HEK293 (cell line): ENCODE results near the gene EDEM3.

ENCODE experiments used
- CTCF ChIA-PET: fragments of 350-600 bp; formaldehyde crosslinking; extraction: SDS; loops from one replicate; lab custom pipeline; 2021; ENCODE audit warnings: antibody characterized with exemption; lab: Yijun Ruan, JAX
- POLR2A ChIA-PET: fragments of 300-600 bp; formaldehyde crosslinking; extraction: SDS; loops from one replicate; lab custom pipeline; 2020; ENCODE audit warnings: antibody characterized with exemption, inconsistent platforms; lab: Yijun Ruan, JAX
- H3K27ac ChIP-seq: fragments of 200-500 bp; sonication (Bioruptor generic); 2 replicates; pipeline ENCODE4 v1.5.1; 2014; ENCODE audit warnings: low read depth, low read length, control low read depth, inconsistent platforms; ENCODE audit errors: extremely low read depth
- H3K36me3 ChIP-seq, 2 experiments: fragments of 200-500 bp in 1 of 2; sonication (Bioruptor generic) in 1 of 2; 1 replicate in 1 of 2; 2 replicates in 1 of 2; pipeline ENCODE4 v1.5.1; 2014 to 2017; ENCODE audit warnings: inconsistent platforms in 2 of 2, low read length in 2 of 2; ENCODE audit not compliant: control insufficient read depth in 2 of 2, insufficient read depth in 1 of 2
- H3K4me1 ChIP-seq: fragments of 200-500 bp; sonication (Bioruptor generic); 2 replicates; pipeline ENCODE4 v1.5.1; 2014; ENCODE audit warnings: mild to moderate bottlenecking, low read length, inconsistent platforms; ENCODE audit not compliant: control insufficient read depth, insufficient read depth
- H3K4me3 ChIP-seq: 2 replicates; pipeline ENCODE4 v1.5.1; 2011; ENCODE audit warnings: low read depth, mild to moderate bottlenecking, control low read depth, low read length, moderate library complexity
- H3K9me3 ChIP-seq: fragments of 200-500 bp; sonication (Bioruptor generic); 2 replicates; pipeline ENCODE4 v1.5.1; 2014; ENCODE audit warnings: low read depth, low read length, inconsistent platforms; ENCODE audit not compliant: control insufficient read depth, insufficient read depth
- BCL11A ChIP-seq: fragments of 450-650 bp; formaldehyde crosslinking; IDR thresholded peaks from 2 replicates; pipeline ENCODE4 v1.5.1; 2016; ENCODE audit warnings: low read depth, missing biosample characterization, missing genetic modification characterization
- GLIS1 ChIP-seq: fragments of 450-650 bp; formaldehyde crosslinking; IDR thresholded peaks from 2 replicates; pipeline ENCODE4 v1.5.1; 2016; ENCODE audit warnings: missing biosample characterization, missing genetic modification characterization
- KLF10 ChIP-seq: fragments of 450-650 bp; IDR thresholded peaks from 2 replicates; pipeline ENCODE4 v1.5.1; 2018; ENCODE audit warnings: missing biosample characterization, mild to moderate bottlenecking, missing genetic modification characterization
- KLF17 ChIP-seq: fragments of 450-650 bp; formaldehyde crosslinking; IDR thresholded peaks from 2 replicates; pipeline ENCODE4 v1.5.1; 2016; ENCODE audit warnings: missing biosample characterization, missing genetic modification characterization
- KLF8 ChIP-seq: fragments of 450-650 bp; formaldehyde crosslinking; IDR thresholded peaks from 2 replicates; pipeline ENCODE4 v1.5.1; 2016; ENCODE audit warnings: missing biosample characterization, missing genetic modification characterization
- PATZ1 ChIP-seq: fragments of 450-650 bp; formaldehyde crosslinking; IDR thresholded peaks from 2 replicates; pipeline ENCODE4 v1.5.1; 2016; ENCODE audit warnings: missing biosample characterization, missing genetic modification characterization
- SP7 ChIP-seq: fragments of 450-650 bp; formaldehyde crosslinking; IDR thresholded peaks from 2 replicates; pipeline ENCODE4 v1.5.1; 2016; ENCODE audit warnings: missing biosample characterization, missing genetic modification characterization
- WT1 ChIP-seq: fragments of 450-650 bp; formaldehyde crosslinking; IDR thresholded peaks from 2 replicates; pipeline ENCODE4 v1.5.1; 2016; ENCODE audit warnings: missing biosample characterization, missing genetic modification characterization
- ZBTB17 ChIP-seq: fragments of 450-650 bp; formaldehyde crosslinking; IDR thresholded peaks from 2 replicates; pipeline ENCODE4 v1.5.1; 2016; ENCODE audit warnings: missing biosample characterization, missing genetic modification characterization
- ZBTB48 ChIP-seq: fragments of 450-650 bp; formaldehyde crosslinking; IDR thresholded peaks from 2 replicates; pipeline ENCODE4 v1.5.1; 2016; ENCODE audit warnings: missing biosample characterization, missing genetic modification characterization
- ZFHX2 ChIP-seq: fragments of 450-650 bp; formaldehyde crosslinking; conservative IDR thresholded peaks from 2 replicates; pipeline ENCODE4 v1.5.1; 2016; ENCODE audit warnings: missing biosample characterization, missing genetic modification characterization
- ZFP37 ChIP-seq: fragments of 450-650 bp; formaldehyde crosslinking; IDR thresholded peaks from 2 replicates; pipeline ENCODE4 v1.5.1; 2016; ENCODE audit warnings: missing biosample characterization, missing genetic modification characterization
- ZFP69B ChIP-seq: fragments of 450-650 bp; formaldehyde crosslinking; IDR thresholded peaks from 2 replicates; pipeline ENCODE4 v1.5.1; 2016; ENCODE audit warnings: missing biosample characterization, missing genetic modification characterization
- ZNF146 ChIP-seq: fragments of 450-650 bp; formaldehyde crosslinking; IDR thresholded peaks from 2 replicates; pipeline ENCODE4 v1.5.1; 2016; ENCODE audit warnings: missing biosample characterization, missing genetic modification characterization
- ZNF324 ChIP-seq: fragments of 450-650 bp; formaldehyde crosslinking; IDR thresholded peaks from 2 replicates; pipeline ENCODE4 v1.5.1; 2016; ENCODE audit warnings: missing biosample characterization, missing genetic modification characterization
- ZNF341 ChIP-seq: fragments of 450-650 bp; formaldehyde crosslinking; IDR thresholded peaks from 2 replicates; pipeline ENCODE4; 2016; ENCODE audit warnings: low read depth, missing biosample characterization, missing genetic modification characterization
- ZNF37A ChIP-seq: fragments of 450-650 bp; IDR thresholded peaks from 2 replicates; pipeline ENCODE4 v1.5.1; 2018; ENCODE audit warnings: missing biosample characterization, missing genetic modification characterization
- ZNF426 ChIP-seq: fragments of 450-650 bp; formaldehyde crosslinking; IDR thresholded peaks from 2 replicates; pipeline ENCODE4 v1.5.1; 2017; ENCODE audit warnings: missing biosample characterization, missing genetic modification characterization, mild to moderate bottlenecking, inconsistent platforms, moderate library complexity
- ZNF518A ChIP-seq: fragments of 450-650 bp; formaldehyde crosslinking; conservative IDR thresholded peaks from 2 replicates; pipeline ENCODE4 v1.5.1; 2016; ENCODE audit warnings: low read depth, missing biosample characterization, missing genetic modification characterization
- ZNF529 ChIP-seq: fragments of 450-650 bp; formaldehyde crosslinking; IDR thresholded peaks from 2 replicates; pipeline ENCODE4 v1.5.1; 2017; ENCODE audit warnings: missing genetic modification characterization, missing biosample characterization; ENCODE audit not compliant: insufficient replicate concordance
- ZNF629 ChIP-seq: fragments of 450-650 bp; formaldehyde crosslinking; IDR thresholded peaks from 2 replicates; pipeline ENCODE4 v1.5.1; 2017; ENCODE audit warnings: missing biosample characterization, missing genetic modification characterization
- ZNF677 ChIP-seq: fragments of 450-650 bp; IDR thresholded peaks from 2 replicates; pipeline ENCODE4 v1.5.0; 2018; ENCODE audit warnings: missing biosample characterization, mild to moderate bottlenecking, missing genetic modification characterization, moderate library complexity
- ZNF692 ChIP-seq: fragments of 450-650 bp; formaldehyde crosslinking; IDR thresholded peaks from 2 replicates; pipeline ENCODE4 v1.5.1; 2016; ENCODE audit warnings: missing biosample characterization, missing genetic modification characterization
- ZNF76 ChIP-seq: fragments of 450-650 bp; formaldehyde crosslinking; IDR thresholded peaks from 2 replicates; pipeline ENCODE4; 2016; ENCODE audit warnings: low read depth, missing biosample characterization, missing genetic modification characterization, borderline replicate concordance
- ZNF776 ChIP-seq: fragments of 450-650 bp; formaldehyde crosslinking; IDR thresholded peaks from 2 replicates; pipeline ENCODE4 v1.5.0; 2017; ENCODE audit warnings: missing biosample characterization, missing genetic modification characterization, borderline replicate concordance
- ZNF792 ChIP-seq: fragments of 450-650 bp; formaldehyde crosslinking; IDR thresholded peaks from 2 replicates; pipeline ENCODE4 v1.5.1; 2016; ENCODE audit warnings: missing biosample characterization, missing genetic modification characterization
- ZSCAN30 ChIP-seq: fragments of 450-650 bp; IDR thresholded peaks from 2 replicates; pipeline ENCODE4 v1.5.1; 2018; ENCODE audit warnings: missing biosample characterization, mild to moderate bottlenecking, missing genetic modification characterization, moderate library complexity

The EDEM3 gene

GRCh38 chr1:184754476-184755225, at the start of gene EDEM3:
TSS of gene EDEM3 (minus strand) at chr1:184754858. CDS start at chr1:184754646, 212 bp downstream.
- Histone ChIP-seq H3K4me3 (peak within 1 kb of the TSS; percentile 72), H3K4me1 (peaks cover 3% of the 10 kb centered on the region; the same call in 1 of the 2 replicates), H3K27ac (peak within 1 kb of the TSS; percentile 54), H3K36me3 (no peaks in the 10 kb centered on the region), H3K9me3 (no peaks in the 10 kb centered on the region)
- CTCF ChIA-PET, result interaction anchor here (1.6 kb wide), 1 partner anchor 12 kb away, joined by 3 read pairs; no protein-coding TSS in a partner anchor
- POLR2A ChIA-PET, result interaction anchor here (1.5 to 2.5 kb wide), 3 partner anchors 19 to 218 kb away, joined by 4 to 8 read pairs (median 5); no protein-coding TSS in a partner anchor
- 0 out of 2 replicates have a peak, but pooled peaks have one; percentile 66 for TF ChIP-seq ZBTB48 (tag by site-specific recombination)
- TF ChIP-seq ZSCAN30, result peak; percentile 78
- TF ChIP-seq ZNF529 (tag by site-specific recombination), result no peak
- TF ChIP-seq ZNF76 (tag by site-specific recombination), result peak; percentile 98
- TF ChIP-seq ZBTB17 (tag by site-specific recombination), result peak; percentile 77
- no peak for TF ChIP-seq ZNF518A (tag by site-specific recombination)
- TF ChIP-seq ZNF792 (tag by site-specific recombination), result no peak
- TF ChIP-seq WT1 (tag by site-specific recombination), result peak; percentile 30; the same call in 1 of the 2 replicates
- TF ChIP-seq ZNF426 (tag by site-specific recombination), result no peak
- TF ChIP-seq ZNF692 (tag by site-specific recombination), result peak; percentile 90
- peak; percentile 53; the same call in 1 of the 2 replicates for TF ChIP-seq KLF8 (tag by site-specific recombination)
- 0 out of 2 replicates have a peak, but pooled peaks have one; percentile 11 for TF ChIP-seq KLF10 (tag by site-specific recombination)
- peak; percentile 40 for TF ChIP-seq KLF17 (tag by site-specific recombination)
- TF ChIP-seq ZNF146 (tag by site-specific recombination), result no peak
- 0 out of 2 replicates have a peak, but pooled peaks have one; percentile 9 for TF ChIP-seq SP7 (tag by site-specific recombination)
- TF ChIP-seq ZFP69B (tag by site-specific recombination), result peak; percentile 85
- no peak for TF ChIP-seq BCL11A (tag by site-specific recombination)
- peak; percentile 99 for TF ChIP-seq ZNF37A (tag by site-specific recombination)
- TF ChIP-seq ZFP37 (tag by site-specific recombination), result no peak; the same call in 1 of the 2 replicates
- TF ChIP-seq ZNF677 (tag by site-specific recombination), result 0 out of 2 replicates have a peak, but pooled peaks have one; percentile 16
- TF ChIP-seq ZFHX2 (tag by site-specific recombination), result peak; percentile 74
- TF ChIP-seq ZNF324, result no peak; the same call in 1 of the 2 replicates
- TF ChIP-seq ZNF629 (tag by site-specific recombination), result peak; percentile 30; the same call in 1 of the 2 replicates
- TF ChIP-seq ZNF776 (tag by site-specific recombination), result no peak
- peak; percentile 81 for TF ChIP-seq PATZ1 (tag by site-specific recombination)
- peak; percentile 97 for TF ChIP-seq ZNF341 (tag by site-specific recombination)
- peak; percentile 78 for TF ChIP-seq GLIS1 (tag by site-specific recombination)
